ENCODE measurements around the gene CDH2.

Gene CDH2

DNA sequence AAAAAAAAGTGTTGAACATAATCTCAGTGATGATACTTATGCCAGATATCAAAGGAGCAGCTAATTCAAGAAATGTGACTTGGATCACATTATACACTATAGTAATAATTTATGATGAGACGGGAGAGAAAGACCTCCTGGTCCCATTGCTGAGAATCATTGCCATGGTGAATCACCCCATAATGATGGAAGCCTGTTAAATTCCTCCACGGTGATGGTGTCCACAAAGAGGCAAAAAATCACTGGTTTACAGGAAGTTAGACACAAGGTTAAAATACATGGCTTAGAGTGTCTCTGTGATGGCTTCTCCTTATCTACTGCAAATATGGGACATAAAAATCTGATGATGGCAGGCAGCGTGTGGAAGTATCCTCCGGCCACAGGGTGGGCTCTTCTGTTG, 210.0 kb downstream of the CDH2 start:
- no peaks in the 10 kb centered on the region for H3K4me1 ChIP-seq (ENCODE audit: control extremely low read depth in 1 of 4, control insufficient read depth in 4 of 4, insufficient read depth in 4 of 4, low read length in 3 of 4)
- no peaks in the 10 kb centered on the region for H3K36me3 ChIP-seq (ENCODE audit: control insufficient read depth in 4 of 4, insufficient read depth in 4 of 4, low read length in 3 of 4)
- ChIA-PET POLR2A (no interaction called here), CTCF (no interaction called here)
- H3K27ac ChIP-seq (ENCODE audit: insufficient read depth in 1 of 2, low read depth in 1 of 2, low read length in 2 of 2, poor library complexity in 1 of 2, severe bottlenecking in 2 of 2): no peak overlapping the region
- WGBS (ENCODE audit: insufficient coverage): 100% methylated on average over 2 of the region's 4 CpGs
- no peak for DNase-seq
- H3K9me3 ChIP-seq (ENCODE audit: control extremely low read depth in 1 of 5, control insufficient read depth in 4 of 5, insufficient read depth in 2 of 5, low read depth in 1 of 5, low read length in 4 of 5): no peaks in the 10 kb centered on the region
- H3K4me3 ChIP-seq (ENCODE audit: control insufficient read depth in 1 of 7, extremely low read depth in 1 of 7, insufficient read depth in 4 of 7, low read depth in 2 of 7, low read length in 6 of 7): no peak overlapping the region
- no peaks in the 10 kb centered on the region for H3K27me3 ChIP-seq (replicated peaks in 2 of 5; ENCODE audit: control insufficient read depth in 4 of 5, insufficient read depth in 5 of 5, low read length in 4 of 5)

GRCh38 chr18:27964811-27965210, 212.1 kb downstream of the CDH2 start:
- Histone ChIP-seq H3K4me3 (ENCODE audit: control insufficient read depth in 1 of 7, extremely low read depth in 1 of 7, insufficient read depth in 4 of 7, low read depth in 2 of 7, low read length in 6 of 7) (no peak overlapping the region), H3K27me3 (replicated peaks in 2 of 5; ENCODE audit: control insufficient read depth in 4 of 5, insufficient read depth in 5 of 5, low read length in 4 of 5) (no peaks in the 10 kb centered on the region), H3K9me3 (ENCODE audit: control extremely low read depth in 1 of 5, control insufficient read depth in 4 of 5, insufficient read depth in 2 of 5, low read depth in 1 of 5, low read length in 4 of 5) (no peaks in the 10 kb centered on the region), H3K36me3 (ENCODE audit: control insufficient read depth in 4 of 4, insufficient read depth in 4 of 4, low read length in 3 of 4) (peaks cover 0 to 2% (median 0%) of the 10 kb centered on the region in 4 experiments), H3K4me1 (ENCODE audit: control extremely low read depth in 1 of 4, control insufficient read depth in 4 of 4, insufficient read depth in 4 of 4, low read length in 3 of 4) (no peaks in the 10 kb centered on the region), H3K27ac (ENCODE audit: insufficient read depth in 1 of 2, low read depth in 1 of 2, low read length in 2 of 2, poor library complexity in 1 of 2, severe bottlenecking in 2 of 2) (no peak overlapping the region)
- CTCF ChIA-PET: no interaction called here
- POLR2A ChIA-PET: no interaction called here
- no peak for DNase-seq
- 71% methylated on average over 1 of the region's 1 CpG for WGBS (ENCODE audit: insufficient coverage)

DNA sequence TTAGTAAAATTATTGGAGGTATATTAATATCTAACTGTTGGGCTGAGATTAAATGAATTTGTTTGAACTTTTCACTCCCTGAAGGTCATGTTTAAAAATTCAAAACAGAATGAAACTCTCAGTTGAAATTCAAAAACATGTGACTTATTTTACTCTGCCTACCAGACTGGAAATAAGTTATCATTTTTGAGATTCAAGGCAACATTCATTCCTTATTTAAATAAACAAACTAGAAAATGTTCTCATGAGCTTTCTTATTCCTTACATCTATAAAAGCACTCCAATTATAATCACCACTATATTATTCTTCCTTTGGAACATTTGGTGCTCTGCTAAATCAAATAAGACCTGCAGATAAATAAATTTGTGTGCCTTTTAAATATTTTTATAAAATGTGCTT, 217.8 kb downstream of the CDH2 start:
- DNase-seq: no peak
- Histone ChIP-seq H3K27me3 (replicated peaks in 2 of 5; ENCODE audit: control insufficient read depth in 4 of 5, insufficient read depth in 5 of 5, low read length in 4 of 5) (no peaks in the 10 kb centered on the region), H3K4me1 (ENCODE audit: control extremely low read depth in 1 of 4, control insufficient read depth in 4 of 4, insufficient read depth in 4 of 4, low read length in 3 of 4) (no peaks in the 10 kb centered on the region), H3K9me3 (ENCODE audit: control extremely low read depth in 1 of 5, control insufficient read depth in 4 of 5, insufficient read depth in 2 of 5, low read depth in 1 of 5, low read length in 4 of 5) (no peaks in the 10 kb centered on the region), H3K36me3 (ENCODE audit: control insufficient read depth in 4 of 4, insufficient read depth in 4 of 4, low read length in 3 of 4) (peaks cover 0 to 7% (median under 1%) of the 10 kb centered on the region in 4 experiments), H3K4me3 (ENCODE audit: control insufficient read depth in 1 of 7, extremely low read depth in 1 of 7, insufficient read depth in 4 of 7, low read depth in 2 of 7, low read length in 6 of 7) (no peak overlapping the region), H3K27ac (ENCODE audit: insufficient read depth in 1 of 2, low read depth in 1 of 2, low read length in 2 of 2, poor library complexity in 1 of 2, severe bottlenecking in 2 of 2) (no peak overlapping the region)
- POLR2A ChIA-PET: no interaction called here
- CTCF ChIA-PET: no interaction called here

- DNase-seq: no peak
- WGBS (ENCODE audit: insufficient coverage): 95% methylated on average over 5 of the region's 6 CpGs
- POLR2A ChIA-PET: no interaction called here
- H3K36me3 ChIP-seq (ENCODE audit: control insufficient read depth in 4 of 4, insufficient read depth in 4 of 4, low read length in 3 of 4): peaks cover 0 to 7% (median under 1%) of the 10 kb centered on the region in 4 experiments
- H3K4me3 ChIP-seq (ENCODE audit: control insufficient read depth in 1 of 7, extremely low read depth in 1 of 7, insufficient read depth in 4 of 7, low read depth in 2 of 7, low read length in 6 of 7): no peak overlapping the region
- H3K27ac ChIP-seq (ENCODE audit: insufficient read depth in 1 of 2, low read depth in 1 of 2, low read length in 2 of 2, poor library complexity in 1 of 2, severe bottlenecking in 2 of 2): no peak overlapping the region
- no peaks in the 10 kb centered on the region for H3K9me3 ChIP-seq (ENCODE audit: control extremely low read depth in 1 of 5, control insufficient read depth in 4 of 5, insufficient read depth in 2 of 5, low read depth in 1 of 5, low read length in 4 of 5)
- CTCF ChIA-PET: no interaction called here
- no peaks in the 10 kb centered on the region for H3K27me3 ChIP-seq (replicated peaks in 2 of 5; ENCODE audit: control insufficient read depth in 4 of 5, insufficient read depth in 5 of 5, low read length in 4 of 5)
- no peaks in the 10 kb centered on the region for H3K4me1 ChIP-seq (ENCODE audit: control extremely low read depth in 1 of 4, control insufficient read depth in 4 of 4, insufficient read depth in 4 of 4, low read length in 3 of 4)
These were observed 220.8 kb downstream of the CDH2 start for GRCh38 chr18:27956001-27956640.

DNA sequence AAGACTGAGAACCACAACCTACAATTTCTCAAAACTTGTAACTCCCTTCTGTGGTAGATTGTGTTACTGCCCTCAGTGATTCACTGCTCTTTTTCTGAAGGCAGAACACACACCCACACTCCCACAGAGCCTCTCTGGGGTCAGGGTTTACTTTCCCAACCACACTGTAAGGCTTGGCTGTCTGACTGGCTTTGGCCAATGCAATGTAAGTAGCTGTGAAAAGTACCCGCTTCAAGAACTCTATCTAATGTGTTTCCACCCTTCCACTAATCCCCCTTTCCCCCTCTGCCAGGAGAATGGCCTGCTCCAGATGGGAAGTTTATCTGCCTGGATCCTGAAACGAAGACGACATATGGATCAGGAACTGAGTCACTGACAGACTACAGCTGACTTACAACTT, 222.7 kb downstream of the CDH2 start:
- Histone ChIP-seq H3K4me3 (ENCODE audit: control insufficient read depth in 1 of 7, extremely low read depth in 1 of 7, insufficient read depth in 4 of 7, low read depth in 2 of 7, low read length in 6 of 7) (no peak overlapping the region), H3K9me3 (ENCODE audit: control extremely low read depth in 1 of 5, control insufficient read depth in 4 of 5, insufficient read depth in 2 of 5, low read depth in 1 of 5, low read length in 4 of 5) (no peaks in the 10 kb centered on the region), H3K4me1 (ENCODE audit: control extremely low read depth in 1 of 4, control insufficient read depth in 4 of 4, insufficient read depth in 4 of 4, low read length in 3 of 4) (no peaks in the 10 kb centered on the region), H3K27ac (ENCODE audit: insufficient read depth in 1 of 2, low read depth in 1 of 2, low read length in 2 of 2, poor library complexity in 1 of 2, severe bottlenecking in 2 of 2) (no peak overlapping the region), H3K27me3 (replicated peaks in 2 of 5; ENCODE audit: control insufficient read depth in 4 of 5, insufficient read depth in 5 of 5, low read length in 4 of 5) (no peaks in the 10 kb centered on the region), H3K36me3 (ENCODE audit: control insufficient read depth in 4 of 4, insufficient read depth in 4 of 4, low read length in 3 of 4) (peaks cover 0 to 5% (median under 1%) of the 10 kb centered on the region in 4 experiments)
- WGBS (ENCODE audit: insufficient coverage): 100% methylated on average over 2 of the region's 3 CpGs
- DNase-seq: no peak
- ChIA-PET POLR2A (no interaction called here), CTCF (no interaction called here)

DNA sequence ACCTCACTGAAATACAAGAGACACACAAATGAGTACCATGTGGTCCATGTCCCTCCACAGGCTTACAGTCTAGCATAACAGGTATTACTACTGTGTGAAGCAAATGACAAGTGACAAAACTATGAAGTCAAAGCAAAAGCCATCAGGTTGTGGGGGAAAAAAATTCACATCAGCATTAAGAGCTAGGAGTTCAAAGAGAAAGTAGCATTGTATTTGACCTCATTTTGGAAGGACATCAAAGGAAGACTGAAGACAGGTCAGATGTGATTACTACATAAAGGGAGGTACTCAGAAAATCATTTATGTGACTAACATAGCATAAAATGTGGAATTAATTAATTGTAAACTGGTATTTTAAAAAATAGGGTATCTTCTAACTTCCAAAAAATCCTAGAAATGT, 224.2 kb downstream of the CDH2 start:
- no peaks in the 10 kb centered on the region for H3K27me3 ChIP-seq (replicated peaks in 2 of 5; ENCODE audit: control insufficient read depth in 4 of 5, insufficient read depth in 5 of 5, low read length in 4 of 5)
- H3K36me3 ChIP-seq (ENCODE audit: control insufficient read depth in 4 of 4, insufficient read depth in 4 of 4, low read length in 3 of 4): peaks cover 0 to 2% (median under 1%) of the 10 kb centered on the region in 4 experiments
- ChIA-PET CTCF (no interaction called here), POLR2A (no interaction called here)
- no peaks in the 10 kb centered on the region for H3K4me1 ChIP-seq (ENCODE audit: control extremely low read depth in 1 of 4, control insufficient read depth in 4 of 4, insufficient read depth in 4 of 4, low read length in 3 of 4)
- H3K9me3 ChIP-seq (ENCODE audit: control extremely low read depth in 1 of 5, control insufficient read depth in 4 of 5, insufficient read depth in 2 of 5, low read depth in 1 of 5, low read length in 4 of 5): no peaks in the 10 kb centered on the region
- DNase-seq: no peak
- no peak overlapping the region for H3K27ac ChIP-seq (ENCODE audit: insufficient read depth in 1 of 2, low read depth in 1 of 2, low read length in 2 of 2, poor library complexity in 1 of 2, severe bottlenecking in 2 of 2)
- no peak overlapping the region for H3K4me3 ChIP-seq (ENCODE audit: control insufficient read depth in 1 of 7, extremely low read depth in 1 of 7, insufficient read depth in 4 of 7, low read depth in 2 of 7, low read length in 6 of 7)

DNA sequence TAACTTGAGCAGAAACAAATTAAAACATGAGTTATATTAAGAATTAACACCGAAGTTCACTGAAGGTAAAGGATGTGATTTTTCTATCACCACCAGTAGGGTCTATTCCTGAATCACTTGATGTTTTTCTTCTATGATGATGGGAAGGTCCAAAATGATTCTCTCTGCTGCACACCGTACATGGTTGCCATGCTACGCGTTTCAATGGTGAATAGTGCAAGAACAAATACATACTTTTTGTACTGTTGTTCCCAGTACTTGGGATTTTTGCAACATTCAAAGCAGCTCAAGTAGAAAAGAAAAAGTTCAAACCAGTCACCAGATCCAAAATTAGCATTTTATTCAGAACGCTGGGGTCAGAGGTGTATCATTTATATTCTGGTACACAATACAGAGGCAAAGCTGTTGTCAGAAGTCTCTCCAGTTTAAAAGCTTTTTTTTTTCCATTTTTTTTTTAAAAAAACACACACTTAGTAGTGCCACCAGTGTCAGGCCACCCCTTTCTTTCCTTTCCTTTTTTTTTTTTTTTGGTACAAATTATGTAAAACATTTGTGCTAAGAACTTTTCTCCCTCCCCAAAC, 226.2 kb downstream of the CDH2 start:
- no peaks in the 10 kb centered on the region for H3K27me3 ChIP-seq (replicated peaks in 2 of 5; ENCODE audit: control insufficient read depth in 4 of 5, insufficient read depth in 5 of 5, low read length in 4 of 5)
- no peaks in the 10 kb centered on the region for H3K36me3 ChIP-seq (ENCODE audit: control insufficient read depth in 4 of 4, insufficient read depth in 4 of 4, low read length in 3 of 4)
- POLR2A ChIA-PET: no interaction called here
- no peaks in the 10 kb centered on the region for H3K9me3 ChIP-seq (ENCODE audit: control extremely low read depth in 1 of 5, control insufficient read depth in 4 of 5, insufficient read depth in 2 of 5, low read depth in 1 of 5, low read length in 4 of 5)
- H3K4me3 ChIP-seq (ENCODE audit: control insufficient read depth in 1 of 7, extremely low read depth in 1 of 7, insufficient read depth in 4 of 7, low read depth in 2 of 7, low read length in 6 of 7): no peak overlapping the region
- CTCF ChIA-PET: no interaction called here
- no peak overlapping the region for H3K27ac ChIP-seq (ENCODE audit: insufficient read depth in 1 of 2, low read depth in 1 of 2, low read length in 2 of 2, poor library complexity in 1 of 2, severe bottlenecking in 2 of 2)
- 100% methylated on average over 4 of the region's 5 CpGs for WGBS (ENCODE audit: insufficient coverage)
- H3K4me1 ChIP-seq (ENCODE audit: control extremely low read depth in 1 of 4, control insufficient read depth in 4 of 4, insufficient read depth in 4 of 4, low read length in 3 of 4): no peaks in the 10 kb centered on the region
- DNase-seq: no peak

Data from common myeloid progenitor, CD34-positive (primary cell).